ENCODE data around the gene KANK4.

Gene KANK4

GRCh38 chr1:62237950-62238374, 81.3 kb downstream of the KANK4 start:
- intact Hi-C loops (cut with DNase I; ENCODE audit: low total_unique reads) = no loop called here
- H3K4me1 ChIP-seq = no peaks in the 10 kb centered on the region
- no peak for DNase-seq
- H3K36me3 ChIP-seq = no peaks in the 10 kb centered on the region
- H3K9me3 ChIP-seq = no peaks in the 10 kb centered on the region
- TF ChIP-seq, protein P1, sequence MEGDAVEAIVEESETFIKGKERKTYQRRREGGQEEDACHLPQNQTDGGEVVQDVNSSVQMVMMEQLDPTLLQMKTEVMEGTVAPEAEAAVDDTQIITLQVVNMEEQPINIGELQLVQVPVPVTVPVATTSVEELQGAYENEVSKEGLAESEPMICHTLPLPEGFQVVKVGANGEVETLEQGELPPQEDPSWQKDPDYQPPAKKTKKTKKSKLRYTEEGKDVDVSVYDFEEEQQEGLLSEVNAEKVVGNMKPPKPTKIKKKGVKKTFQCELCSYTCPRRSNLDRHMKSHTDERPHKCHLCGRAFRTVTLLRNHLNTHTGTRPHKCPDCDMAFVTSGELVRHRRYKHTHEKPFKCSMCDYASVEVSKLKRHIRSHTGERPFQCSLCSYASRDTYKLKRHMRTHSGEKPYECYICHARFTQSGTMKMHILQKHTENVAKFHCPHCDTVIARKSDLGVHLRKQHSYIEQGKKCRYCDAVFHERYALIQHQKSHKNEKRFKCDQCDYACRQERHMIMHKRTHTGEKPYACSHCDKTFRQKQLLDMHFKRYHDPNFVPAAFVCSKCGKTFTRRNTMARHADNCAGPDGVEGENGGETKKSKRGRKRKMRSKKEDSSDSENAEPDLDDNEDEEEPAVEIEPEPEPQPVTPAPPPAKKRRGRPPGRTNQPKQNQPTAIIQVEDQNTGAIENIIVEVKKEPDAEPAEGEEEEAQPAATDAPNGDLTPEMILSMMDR (IDR thresholded peaks at IDR 0.05) = no peak
- H3K4me3 ChIP-seq = no peak overlapping the region
- H3K27me3 ChIP-seq = no peaks in the 10 kb centered on the region
- no peak overlapping the region for H3K27ac ChIP-seq

DNA sequence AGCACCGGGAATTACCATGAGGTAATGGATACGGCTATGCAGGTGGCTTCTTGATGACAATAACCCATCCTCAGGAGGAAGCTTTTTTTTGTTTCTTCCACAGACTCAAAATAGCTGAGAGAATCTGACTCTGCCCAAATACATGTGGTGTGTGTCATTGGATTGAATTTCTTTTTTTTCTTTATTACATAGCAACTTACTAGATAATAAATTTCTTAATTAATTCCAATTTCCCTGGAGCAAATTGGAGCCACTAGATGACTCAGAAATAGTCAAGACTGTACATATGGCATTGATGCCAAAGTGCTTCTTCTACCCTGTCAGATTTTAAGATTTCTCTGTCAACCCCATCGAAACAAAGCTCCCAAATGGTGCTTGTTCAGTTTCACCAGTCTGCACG, 81.9 kb downstream of the KANK4 start:
- TF ChIP-seq, protein P1 (IDR thresholded peaks at IDR 0.05) = no peak
- no peaks in the 10 kb centered on the region for H3K27me3 ChIP-seq
- intact Hi-C loops (cut with DNase I; ENCODE audit: low total_unique reads) = no loop called here

GRCh38 chr1:62235576-62235975, 83.7 kb downstream of the KANK4 start:
- intact Hi-C loops (cut with DNase I; ENCODE audit: low total_unique reads) = no loop called here
- TF ChIP-seq, protein P1 (IDR thresholded peaks at IDR 0.05) = no peak
- Histone ChIP-seq H3K36me3 (no peaks in the 10 kb centered on the region), H3K27ac (no peak overlapping the region), H3K9me3 (no peaks in the 10 kb centered on the region), H3K27me3 (no peaks in the 10 kb centered on the region), H3K4me1 (no peaks in the 10 kb centered on the region), H3K4me3 (no peak overlapping the region)
- DNase-seq = no peak

More for the DNA sequence above, 81.9 kb downstream of the KANK4 start:
- Histone ChIP-seq H3K4me3 (no peak overlapping the region), H3K9me3 (no peaks in the 10 kb centered on the region), H3K4me1 (no peaks in the 10 kb centered on the region), H3K27ac (no peak overlapping the region), H3K36me3 (no peaks in the 10 kb centered on the region)
- no peak for DNase-seq

GRCh38 chr1:62234688-62235087, 84.5 kb downstream of the KANK4 start:
- no peaks in the 10 kb centered on the region for H3K9me3 ChIP-seq
- DNase-seq = no peak
- intact Hi-C loops (cut with DNase I; ENCODE audit: low total_unique reads) = no loop called here
- no peaks in the 10 kb centered on the region for H3K36me3 ChIP-seq
- H3K27me3 ChIP-seq = peaks cover 0 to 2% of the 10 kb centered on the region in 2 donors
- no peak overlapping the region for H3K4me3 ChIP-seq
- no peak overlapping the region for H3K27ac ChIP-seq
- no peaks in the 10 kb centered on the region for H3K4me1 ChIP-seq
- TF ChIP-seq, protein P1 (IDR thresholded peaks at IDR 0.05) = no peak

- H3K4me3 ChIP-seq = no peak overlapping the region
- H3K27me3 ChIP-seq = peaks cover 0 to 2% of the 10 kb centered on the region in 2 donors
- no peaks in the 10 kb centered on the region for H3K9me3 ChIP-seq
- no peaks in the 10 kb centered on the region for H3K4me1 ChIP-seq
- no peak for DNase-seq
- H3K36me3 ChIP-seq = no peaks in the 10 kb centered on the region
- TF ChIP-seq, protein P1 (IDR thresholded peaks at IDR 0.05) = no peak
- H3K27ac ChIP-seq = no peak overlapping the region
- intact Hi-C loops (cut with DNase I; ENCODE audit: low total_unique reads) = no loop called here
These were observed 85.2 kb downstream of the KANK4 start for GRCh38 chr1:62233926-62234450.

DNA sequence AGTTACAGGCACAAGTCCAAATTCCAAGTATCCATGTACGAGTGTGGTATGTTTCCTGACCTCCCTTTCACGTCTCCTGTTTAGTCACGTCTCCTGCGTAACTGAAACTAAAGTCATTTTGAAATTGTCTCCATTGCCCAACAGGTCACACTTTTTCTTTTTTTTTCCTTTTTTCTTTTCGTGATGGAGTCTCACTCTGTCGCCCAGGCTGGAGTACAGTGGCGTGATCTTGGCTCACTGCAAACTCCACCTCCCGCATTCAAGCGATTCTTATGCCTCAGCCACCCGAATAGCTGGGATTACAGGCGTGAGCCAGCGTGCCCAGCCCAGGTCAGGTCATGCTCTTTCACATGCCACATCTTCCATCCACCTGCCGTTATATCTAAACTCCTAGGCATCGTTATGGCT, 86.4 kb downstream of the KANK4 start:
- Histone ChIP-seq H3K4me3 (no peak overlapping the region), H3K27me3 (peaks cover 0 to 2% of the 10 kb centered on the region in 2 donors), H3K4me1 (no peaks in the 10 kb centered on the region), H3K36me3 (no peaks in the 10 kb centered on the region), H3K27ac (no peak overlapping the region), H3K9me3 (no peaks in the 10 kb centered on the region)
- intact Hi-C loops (cut with DNase I; ENCODE audit: low total_unique reads) = no loop called here
- TF ChIP-seq, protein P1 (IDR thresholded peaks at IDR 0.05) = no peak
- DNase-seq = no peak
